SK-N-SH (cell line): ENCODE results near the gene CYFIP2. TPM values are rescaled to one million over a fixed set of nuclear protein-coding genes. Genes with fewer than 3 reads are reported as not detected.

Source experiments
- CTCF ChIA-PET: fragments of 300-600, 350-600 bp; formaldehyde crosslinking; extraction: SDS; loops from one replicate; lab custom pipeline; 2021; lab: Yijun Ruan, JAX
- POLR2A ChIA-PET: fragments of 350-600 bp; sonication (Branson Sonifier 250); formaldehyde crosslinking; extraction: SDS; loops from one replicate; lab custom pipeline; 2020; ENCODE audit warnings: antibody characterized with exemption, inconsistent platforms; lab: Yijun Ruan, JAX
- DNase-seq: peaks from one replicate; pipeline ENCODE4 v3.0.0; 2012
- H2AFZ ChIP-seq: fragments of 200-600 bp; sonication (generic); 2 replicates; pipeline ENCODE4 v1.8.1; 2016; ENCODE audit warnings: antibody characterized with exemption, mild to moderate bottlenecking, low read depth
- H3F3A ChIP-seq: fragments of 200-600 bp; sonication (generic); replicated peaks from 2 replicates; pipeline ENCODE3; 2016; ENCODE audit warnings: antibody characterized with exemption, mild to moderate bottlenecking; ENCODE audit not compliant: insufficient read depth
- H3K27ac ChIP-seq, 2 experiments: fragments of 200-500 bp in 1 of 2; fragments of 200-600 bp in 1 of 2; sonication (Bioruptor generic) in 1 of 2; sonication (generic), shearing (Covaris generic) in 1 of 2; 2 replicates each; pipeline versions ENCODE4 v1.5.1 to v1.6.1; 2014 to 2016; ENCODE audit warnings: low read depth in 2 of 2, inconsistent platforms in 1 of 2, low read length in 1 of 2, mild to moderate bottlenecking in 1 of 2, mixed read lengths in 1 of 2
- H3K27me3 ChIP-seq: fragments of 200-600 bp; sonication (generic), shearing (Covaris generic); 2 replicates; pipeline ENCODE4 v1.6.1; 2016; ENCODE audit warnings: mixed run types; ENCODE audit not compliant: insufficient read depth
- H3K36me3 ChIP-seq, 2 experiments: fragments of 200-500 bp in 1 of 2; fragments of 200-600 bp in 1 of 2; sonication (Bioruptor generic) in 1 of 2; sonication (generic) in 1 of 2; replicated peaks in 1 of 2; 2 replicates each; pipeline versions ENCODE3 to v1.5.1; 2014 to 2016; ENCODE audit warnings: low read length in 1 of 2, mild to moderate bottlenecking in 1 of 2; ENCODE audit not compliant: insufficient read depth in 2 of 2, control insufficient read depth in 1 of 2
- H3K4me1 ChIP-seq, 2 experiments: fragments of 200-500 bp in 1 of 2; fragments of 200-600 bp in 1 of 2; sonication (Bioruptor generic) in 1 of 2; sonication (generic), shearing (Covaris generic) in 1 of 2; 2 replicates each; pipeline versions ENCODE4 v1.5.1 to v1.6.1; 2014 to 2016; ENCODE audit warnings: low read depth in 1 of 2, low read length in 1 of 2, mixed run types in 1 of 2; ENCODE audit not compliant: insufficient read depth in 2 of 2, control insufficient read depth in 1 of 2
- H3K4me2 ChIP-seq: fragments of 200-600 bp; sonication (generic), shearing (Covaris generic); 2 replicates; pipeline ENCODE4 v1.6.1; 2017; ENCODE audit warnings: mixed run types
- H3K4me3 ChIP-seq, 2 experiments: fragments of 200-500 bp in 1 of 2; fragments of 200-600 bp in 1 of 2; sonication (Bioruptor generic) in 1 of 2; sonication (generic), shearing (Covaris generic) in 1 of 2; 2 replicates each; pipeline versions ENCODE4 v1.5.1 to v1.8.1; 2014 to 2016; ENCODE audit warnings: low read depth in 2 of 2, inconsistent platforms in 1 of 2, low read length in 1 of 2, mild to moderate bottlenecking in 1 of 2, mixed read lengths in 1 of 2, moderate library complexity in 1 of 2
- H3K79me2 ChIP-seq: fragments of 200-600 bp; sonication (generic); 2 replicates; pipeline ENCODE4 v1.8.1; 2017; ENCODE audit warnings: mild to moderate bottlenecking; ENCODE audit not compliant: insufficient read depth
- H3K9ac ChIP-seq: fragments of 200-600 bp; sonication (generic); 2 replicates; pipeline ENCODE4 v1.6.1; 2017; ENCODE audit warnings: mixed run types
- H3K9me2 ChIP-seq: fragments of 200-600 bp; sonication (generic); 2 replicates; pipeline ENCODE4 v1.6.1; 2017; ENCODE audit warnings: mixed run types
- H3K9me3 ChIP-seq: fragments of 200-600 bp; sonication (generic); 2 replicates; pipeline ENCODE4 v1.6.1; 2017; ENCODE audit warnings: mixed run types, mild to moderate bottlenecking, moderate library complexity
- H4K20me1 ChIP-seq: fragments of 200-600 bp; sonication (generic); 2 replicates; pipeline ENCODE4 v1.6.1; 2017; ENCODE audit warnings: mild to moderate bottlenecking, mixed run types; ENCODE audit not compliant: insufficient read depth
- CHD2 ChIP-seq: fragments of 150-350 bp; IDR thresholded peaks from 2 replicates; pipeline ENCODE4 v1.6.1; 2018; ENCODE audit warnings: low read length; ENCODE audit not compliant: partially characterized antibody
- EP300 ChIP-seq, 2 experiments: IDR thresholded peaks; 2 replicates each; pipeline versions ENCODE4 v1.4.0 to v1.6.1; 2012; ENCODE audit warnings: borderline replicate concordance in 1 of 2, low read depth in 1 of 2, low read length in 1 of 2
- FOSL2 ChIP-seq: IDR thresholded peaks from 2 replicates; pipeline ENCODE4 v1.4.0; 2012; ENCODE audit warnings: low read depth, mild to moderate bottlenecking, moderate library complexity, borderline replicate concordance
- FOXJ3 ChIP-seq: sonication (generic); formaldehyde crosslinking; IDR thresholded peaks from 2 replicates; pipeline ENCODE4 v1.5.1; 2020; ENCODE audit warnings: mild to moderate bottlenecking, missing genetic modification reagents
- GATA2 ChIP-seq: sonication (generic); formaldehyde crosslinking; IDR thresholded peaks from 2 replicates; pipeline ENCODE4 v1.5.0; 2020; ENCODE audit warnings: mild to moderate bottlenecking, missing genetic modification reagents
- MEF2A ChIP-seq: IDR thresholded peaks from 2 replicates; pipeline ENCODE4 v1.4.0; 2012; ENCODE audit warnings: low read depth, borderline replicate concordance
- POLR2AphosphoS5 ChIP-seq: IDR thresholded peaks from 2 replicates; pipeline ENCODE4 v1.6.1; 2012; ENCODE audit warnings: low read depth, low read length
- RAD21 ChIP-seq: IDR thresholded peaks from 2 replicates; pipeline ENCODE4 v1.6.1; 2012; ENCODE audit warnings: mild to moderate bottlenecking, low read length
- RFX5 ChIP-seq: IDR thresholded peaks from 2 replicates; pipeline ENCODE4 v1.6.1; 2012; ENCODE audit warnings: mild to moderate bottlenecking, improper control_type of control experiment, low read length
- SIN3A ChIP-seq: IDR thresholded peaks from 2 replicates; pipeline ENCODE4 v1.6.1; 2012; ENCODE audit warnings: low read depth, mild to moderate bottlenecking, low read length, moderate library complexity, borderline replicate concordance
- SMC3 ChIP-seq: IDR thresholded peaks from 2 replicates; pipeline ENCODE4 v1.6.1; 2012; ENCODE audit warnings: low read depth, low read length, improper control_type of control experiment
- TCF12 ChIP-seq: IDR thresholded peaks from 2 replicates; pipeline ENCODE4 v1.4.0; 2012
- TEAD4 ChIP-seq: IDR thresholded peaks from 2 replicates; pipeline ENCODE4 v1.4.0; 2012; ENCODE audit warnings: mild to moderate bottlenecking, borderline replicate concordance; ENCODE audit not compliant: insufficient read depth
- YY1 ChIP-seq: IDR thresholded peaks from 2 replicates; pipeline ENCODE4 v1.4.0; 2012; ENCODE audit warnings: low read depth, mild to moderate bottlenecking
- WGBS: methylation state at CpG from one replicate; pipeline ENCODE4 v1.1.6; 2017; ENCODE audit warnings: low lambda C conversion rate; 5-methylcytosine and 5-hydroxymethylcytosine counted together
- polyA plus RNA-seq, 3 experiments: library from polyadenylated mRNA; depleted of rRNA; stranded (reverse); fragments of >200 nt; gene quantifications; 2 replicates each; pipeline ENCODE4 v1.2.3, GENCODE V29; 2012
- TF ChIP-seq, protein P1 (sequence below): IDR thresholded peaks from 2 replicates; pipeline ENCODE4; 2012
- TF ChIP-seq, protein P2 (sequence below): fragments of 200-600 bp; sonication (generic); IDR thresholded peaks from 2 replicates; pipeline ENCODE4 v1.6.1; 2017; ENCODE audit warnings: antibody characterized with exemption, mild to moderate bottlenecking, moderate library complexity
- TF ChIP-seq, protein P3 (sequence below): fragments of 150-350 bp; IDR thresholded peaks from 2 replicates; pipeline ENCODE4 v1.6.1; 2017; ENCODE audit warnings: antibody characterized with exemption, low read length, low read depth, borderline replicate concordance

CYFIP2 gene
- polyA plus RNA-seq, 1 of the 3 experiments (the other 2 are of a cell fraction): 20.1 TPM

DNA sequence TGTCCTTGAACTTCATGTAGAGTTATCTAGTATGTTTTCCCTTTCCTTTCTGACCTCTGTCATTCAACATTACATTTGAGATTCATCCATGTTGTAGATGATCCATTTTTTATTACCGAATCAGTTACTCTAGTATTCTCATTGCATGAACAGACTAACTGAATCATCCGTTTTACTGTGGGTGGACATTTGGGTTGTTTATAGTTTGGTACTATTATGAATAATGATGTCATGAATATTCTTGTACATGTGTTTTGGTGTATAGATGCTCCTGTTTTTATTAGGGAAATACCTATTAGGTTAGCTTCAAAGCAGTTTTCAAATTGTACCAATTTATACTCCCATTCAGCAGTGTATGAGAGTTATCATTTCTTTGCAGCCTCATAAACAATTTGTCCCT is 99.8 kb downstream of the CYFIP2 start:
- WGBS: 93% methylated on average over 2 of the region's 2 CpGs
- TF ChIP-seq FOSL2: no peak
- TF ChIP-seq RAD21: no peak
- no peak for TF ChIP-seq RFX5
- TF ChIP-seq, protein P1, sequence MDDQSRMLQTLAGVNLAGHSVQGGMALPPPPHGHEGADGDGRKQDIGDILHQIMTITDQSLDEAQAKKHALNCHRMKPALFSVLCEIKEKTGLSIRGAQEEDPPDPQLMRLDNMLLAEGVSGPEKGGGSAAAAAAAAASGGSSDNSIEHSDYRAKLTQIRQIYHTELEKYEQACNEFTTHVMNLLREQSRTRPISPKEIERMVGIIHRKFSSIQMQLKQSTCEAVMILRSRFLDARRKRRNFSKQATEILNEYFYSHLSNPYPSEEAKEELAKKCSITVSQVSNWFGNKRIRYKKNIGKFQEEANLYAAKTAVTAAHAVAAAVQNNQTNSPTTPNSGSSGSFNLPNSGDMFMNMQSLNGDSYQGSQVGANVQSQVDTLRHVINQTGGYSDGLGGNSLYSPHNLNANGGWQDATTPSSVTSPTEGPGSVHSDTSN: no peak
- no peak for TF ChIP-seq SMC3
- CTCF ChIA-PET: no interaction called here
- H3K9me2 ChIP-seq: no peaks in the 10 kb centered on the region
- POLR2A ChIA-PET: no interaction called here
- no peaks in the 10 kb centered on the region for H3K79me2 ChIP-seq
- no peak overlapping the region for H3K4me2 ChIP-seq
- DNase-seq: no peak
- H3K9ac ChIP-seq: no peak overlapping the region
- H3K9me3 ChIP-seq: no peaks in the 10 kb centered on the region
- H3K27me3 ChIP-seq: no peaks in the 10 kb centered on the region
- no peaks in the 10 kb centered on the region for H4K20me1 ChIP-seq
- no peaks in the 10 kb centered on the region for H3F3A ChIP-seq
- H3K36me3 ChIP-seq: peaks cover 6 to 23% of the 10 kb centered on the region in 2 experiments
- H3K27ac ChIP-seq: no peak overlapping the region
- H2AFZ ChIP-seq: no peak overlapping the region
- H3K4me1 ChIP-seq: peaks cover 4 to 35% of the 10 kb centered on the region in 2 experiments; a peak in 3 of 4 replicates
- H3K4me3 ChIP-seq: no peak overlapping the region

DNA sequence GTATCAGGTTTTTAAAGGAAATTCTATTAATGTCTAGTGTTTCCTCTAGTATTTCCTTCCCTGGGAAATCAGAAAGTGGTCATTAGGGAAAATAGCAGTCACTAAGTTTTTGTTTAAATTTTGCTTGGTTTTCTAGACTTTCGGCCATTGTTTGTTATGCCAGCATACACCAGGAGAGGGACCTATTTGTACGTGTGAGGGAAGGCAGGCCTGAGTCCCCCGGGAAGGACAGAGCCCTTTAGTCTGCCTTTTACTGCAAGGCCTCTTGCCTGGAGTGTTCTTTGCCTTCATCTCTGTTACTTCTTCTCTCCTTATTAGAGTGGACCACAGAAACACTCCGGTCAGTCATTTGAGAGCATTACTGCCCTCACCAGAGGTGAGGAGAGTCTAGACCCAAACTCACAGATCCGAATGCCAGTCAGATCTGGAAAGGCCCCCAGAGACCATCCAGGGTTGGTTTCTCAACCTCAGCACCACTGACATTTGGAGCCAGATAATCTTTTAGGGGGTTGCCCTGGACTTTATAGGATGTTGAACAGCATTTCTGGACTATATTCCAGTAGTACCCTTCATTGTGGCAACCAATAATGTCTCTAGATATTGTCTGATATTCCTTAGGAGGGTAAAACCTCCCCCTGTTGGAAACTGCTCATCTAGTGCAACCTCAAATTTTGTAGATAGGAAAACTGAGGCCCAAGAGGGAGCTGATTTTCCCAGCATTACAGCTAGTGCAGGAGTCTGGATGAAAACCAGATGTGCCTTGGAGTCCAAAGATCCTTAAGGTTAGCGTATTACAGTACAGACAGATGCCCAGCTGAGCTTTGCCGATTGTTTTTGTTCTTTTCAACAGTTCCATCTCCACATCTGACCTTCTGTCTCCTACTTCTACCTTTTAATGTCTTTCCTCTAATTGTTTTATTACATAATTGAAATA is 101.1 kb downstream of the CYFIP2 start:
- Histone ChIP-seq H3K4me1 (peaks cover 10 to 32% of the 10 kb centered on the region in 2 experiments), H3F3A (no peaks in the 10 kb centered on the region), H3K9me3 (no peaks in the 10 kb centered on the region), H3K4me2 (no peak overlapping the region), H3K27me3 (no peaks in the 10 kb centered on the region), H3K9ac (peak overlapping the region; percentile 34; the same call in 1 of the 2 replicates), H3K9me2 (no peaks in the 10 kb centered on the region), H3K27ac (peak overlapping the region; percentile 83 to 85), H3K4me3 (peak overlapping the region in 1 of 2 experiments; percentile 30; a peak in 1 of 4 replicates), H3K79me2 (no peaks in the 10 kb centered on the region), H2AFZ (peak overlapping the region; percentile 65), H3K36me3 (peaks cover 6 to 20% of the 10 kb centered on the region in 2 experiments), H4K20me1 (no peaks in the 10 kb centered on the region)
- ChIA-PET CTCF (interaction anchor here (0.7 to 1.2 kb wide), 3 partner anchors 77 to 110 kb away, joined by 3 to 6 read pairs (median 3); no protein-coding TSS in a partner anchor), POLR2A (no interaction called here)
- WGBS: 52% methylated on average over 7 of the region's 7 CpGs
- TF ChIP-seq EP300 (IDR thresholded peaks at IDR 0.05; ENCODE audit: borderline replicate concordance in 1 of 2, low read depth in 1 of 2, low read length in 1 of 2): no peak
- TF ChIP-seq SMC3: peak; percentile 85
- no peak for TF ChIP-seq GATA2 (CRISPR knock-in tag)
- no peak for TF ChIP-seq RFX5
- peak; percentile 57 for TF ChIP-seq TCF12
- TF ChIP-seq CHD2: no peak
- TF ChIP-seq MEF2A: no peak
- TF ChIP-seq, protein P2, sequence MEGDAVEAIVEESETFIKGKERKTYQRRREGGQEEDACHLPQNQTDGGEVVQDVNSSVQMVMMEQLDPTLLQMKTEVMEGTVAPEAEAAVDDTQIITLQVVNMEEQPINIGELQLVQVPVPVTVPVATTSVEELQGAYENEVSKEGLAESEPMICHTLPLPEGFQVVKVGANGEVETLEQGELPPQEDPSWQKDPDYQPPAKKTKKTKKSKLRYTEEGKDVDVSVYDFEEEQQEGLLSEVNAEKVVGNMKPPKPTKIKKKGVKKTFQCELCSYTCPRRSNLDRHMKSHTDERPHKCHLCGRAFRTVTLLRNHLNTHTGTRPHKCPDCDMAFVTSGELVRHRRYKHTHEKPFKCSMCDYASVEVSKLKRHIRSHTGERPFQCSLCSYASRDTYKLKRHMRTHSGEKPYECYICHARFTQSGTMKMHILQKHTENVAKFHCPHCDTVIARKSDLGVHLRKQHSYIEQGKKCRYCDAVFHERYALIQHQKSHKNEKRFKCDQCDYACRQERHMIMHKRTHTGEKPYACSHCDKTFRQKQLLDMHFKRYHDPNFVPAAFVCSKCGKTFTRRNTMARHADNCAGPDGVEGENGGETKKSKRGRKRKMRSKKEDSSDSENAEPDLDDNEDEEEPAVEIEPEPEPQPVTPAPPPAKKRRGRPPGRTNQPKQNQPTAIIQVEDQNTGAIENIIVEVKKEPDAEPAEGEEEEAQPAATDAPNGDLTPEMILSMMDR: peak; percentile 84
- TF ChIP-seq, protein P3, sequence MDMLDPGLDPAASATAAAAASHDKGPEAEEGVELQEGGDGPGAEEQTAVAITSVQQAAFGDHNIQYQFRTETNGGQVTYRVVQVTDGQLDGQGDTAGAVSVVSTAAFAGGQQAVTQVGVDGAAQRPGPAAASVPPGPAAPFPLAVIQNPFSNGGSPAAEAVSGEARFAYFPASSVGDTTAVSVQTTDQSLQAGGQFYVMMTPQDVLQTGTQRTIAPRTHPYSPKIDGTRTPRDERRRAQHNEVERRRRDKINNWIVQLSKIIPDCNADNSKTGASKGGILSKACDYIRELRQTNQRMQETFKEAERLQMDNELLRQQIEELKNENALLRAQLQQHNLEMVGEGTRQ: no peak
- peak; percentile 21; the same call in 1 of the 2 replicates for TF ChIP-seq POLR2AphosphoS5
- TF ChIP-seq SIN3A: no peak
- TF ChIP-seq TEAD4: no peak
- TF ChIP-seq YY1: peak; percentile 62; the same call in 1 of the 2 replicates
- TF ChIP-seq FOXJ3 (CRISPR knock-in tag): no peak
- peak; percentile 85 for TF ChIP-seq RAD21
- peak; percentile 53 for DNase-seq
